OCI-LY7 (cell line): Measurements from ENCODE around the gene SCAF1. TPM values are rescaled to one million over a fixed set of nuclear protein-coding genes. Genes with fewer than 3 reads are reported as not detected.

Experiments used
- BruUV-seq: library from RNA; stranded (reverse); fragments of 400-500 nt; replicated peaks from 2 replicates; lab custom pipeline; 2021; lab: Mats Ljungman, UMichigan
- CTCF ChIA-PET: fragments of 300-600 bp; sonication (Branson Sonifier 250); formaldehyde crosslinking; loops from one replicate; lab custom pipeline; 2022; ENCODE audit warnings: antibody characterized with exemption; ENCODE audit not compliant: unreplicated experiment; lab: Charles Lee
- POLR2A ChIA-PET: fragments of 300-600 bp; sonication (Branson Sonifier 250); formaldehyde crosslinking; loops from one replicate; lab custom pipeline; 2022; ENCODE audit warnings: antibody characterized with exemption; lab: Charles Lee
- DNase-seq: peaks from one replicate; pipeline ENCODE4 v3.0.0-alpha.2; 2015; ENCODE audit warnings: low spot score
- H2AFZ ChIP-seq: fragments of 200-600 bp; sonication (generic), shearing (Covaris generic); 2 replicates; pipeline ENCODE4 v1.6.1; 2014; ENCODE audit warnings: mild to moderate bottlenecking, antibody characterized with exemption, low read length, moderate library complexity
- H3K27ac ChIP-seq: fragments of 200-600 bp; sonication (generic); 2 replicates; pipeline ENCODE4 v1.5.1; 2014; ENCODE audit warnings: mixed run types, low read depth, mild to moderate bottlenecking, moderate library complexity, low read length, inconsistent platforms; ENCODE audit not compliant: poor library complexity, severe bottlenecking
- H3K36me3 ChIP-seq: fragments of 200-600 bp; sonication (generic); 2 replicates; pipeline ENCODE4 v1.6.1; 2014; ENCODE audit warnings: mild to moderate bottlenecking, antibody characterized with exemption, low read length, moderate library complexity, mixed read lengths; ENCODE audit not compliant: insufficient read depth
- H3K4me1 ChIP-seq: fragments of 200-600 bp; sonication (generic); 2 replicates; pipeline ENCODE4 v1.5.1; 2014; ENCODE audit warnings: mild to moderate bottlenecking, low read length; ENCODE audit not compliant: insufficient read depth, poor library complexity, severe bottlenecking
- H3K4me2 ChIP-seq: fragments of 200-600 bp; sonication (generic); 2 replicates; pipeline ENCODE4 v1.6.1; 2014; ENCODE audit warnings: mild to moderate bottlenecking, low read length
- H3K4me3 ChIP-seq: fragments of 200-600 bp; sonication (generic); 2 replicates; pipeline ENCODE4 v1.5.1; 2014; ENCODE audit warnings: mild to moderate bottlenecking, low read depth, low read length; ENCODE audit not compliant: poor library complexity, severe bottlenecking
- H3K79me2 ChIP-seq: fragments of 200-600 bp; sonication (generic); 2 replicates; pipeline ENCODE4 v1.6.1; 2016; ENCODE audit warnings: low read depth, mild to moderate bottlenecking, low read length, moderate library complexity, mixed read lengths; ENCODE audit not compliant: insufficient read depth
- H3K9me2 ChIP-seq: fragments of 200-600 bp; sonication (generic); 2 replicates; pipeline ENCODE4 v1.6.1; 2016; ENCODE audit warnings: mild to moderate bottlenecking, low read length, mixed read lengths; ENCODE audit not compliant: insufficient read depth
- H3K9me3 ChIP-seq: fragments of 200-600 bp; sonication (generic); 2 replicates; pipeline ENCODE4 v1.6.1; 2014; ENCODE audit warnings: mild to moderate bottlenecking, mixed run types, low read length, mixed read lengths
- H4K20me1 ChIP-seq: fragments of 200-600 bp; sonication (generic); 2 replicates; pipeline ENCODE4 v1.6.1; 2014; ENCODE audit warnings: mild to moderate bottlenecking, antibody characterized with exemption, low read length, moderate library complexity, mixed read lengths; ENCODE audit not compliant: insufficient read depth
- EZH2phosphoT487 ChIP-seq: fragments of 200-600 bp; sonication (generic); IDR thresholded peaks from 2 replicates; pipeline ENCODE4 v1.6.1; 2018; ENCODE audit warnings: low read depth, borderline replicate concordance, mild to moderate bottlenecking, mixed run types, antibody characterized with exemption, low read length, moderate library complexity, mixed read lengths
- intact Hi-C: fragments of 100-400 bp; cut with micrococcal nuclease; formaldehyde crosslinking; loops from one replicate; pipeline ENCODE4 v1.10.0; 2022; ENCODE audit not compliant: unreplicated experiment
- total RNA-seq, 2 experiments: library from RNA; depleted of rRNA in 1 of 2; stranded (reverse); fragments of >200 nt in 1 of 2; shearing (Covaris generic) in 1 of 2; gene quantifications; 2 replicates each; pipeline ENCODE4 v1.2.3, GENCODE V29; 2014 to 2022
- TF ChIP-seq, protein P1 (sequence below): fragments of 200-600 bp; sonication (generic); conservative IDR thresholded peaks from 2 replicates; pipeline ENCODE4 v1.5.1; 2014; ENCODE audit warnings: mild to moderate bottlenecking, antibody characterized with exemption, low read length, moderate library complexity, mixed read lengths

Gene SCAF1
- total RNA-seq, 2 experiments from 2014 or later, result 15.0 to 44.0 TPM

DNA sequence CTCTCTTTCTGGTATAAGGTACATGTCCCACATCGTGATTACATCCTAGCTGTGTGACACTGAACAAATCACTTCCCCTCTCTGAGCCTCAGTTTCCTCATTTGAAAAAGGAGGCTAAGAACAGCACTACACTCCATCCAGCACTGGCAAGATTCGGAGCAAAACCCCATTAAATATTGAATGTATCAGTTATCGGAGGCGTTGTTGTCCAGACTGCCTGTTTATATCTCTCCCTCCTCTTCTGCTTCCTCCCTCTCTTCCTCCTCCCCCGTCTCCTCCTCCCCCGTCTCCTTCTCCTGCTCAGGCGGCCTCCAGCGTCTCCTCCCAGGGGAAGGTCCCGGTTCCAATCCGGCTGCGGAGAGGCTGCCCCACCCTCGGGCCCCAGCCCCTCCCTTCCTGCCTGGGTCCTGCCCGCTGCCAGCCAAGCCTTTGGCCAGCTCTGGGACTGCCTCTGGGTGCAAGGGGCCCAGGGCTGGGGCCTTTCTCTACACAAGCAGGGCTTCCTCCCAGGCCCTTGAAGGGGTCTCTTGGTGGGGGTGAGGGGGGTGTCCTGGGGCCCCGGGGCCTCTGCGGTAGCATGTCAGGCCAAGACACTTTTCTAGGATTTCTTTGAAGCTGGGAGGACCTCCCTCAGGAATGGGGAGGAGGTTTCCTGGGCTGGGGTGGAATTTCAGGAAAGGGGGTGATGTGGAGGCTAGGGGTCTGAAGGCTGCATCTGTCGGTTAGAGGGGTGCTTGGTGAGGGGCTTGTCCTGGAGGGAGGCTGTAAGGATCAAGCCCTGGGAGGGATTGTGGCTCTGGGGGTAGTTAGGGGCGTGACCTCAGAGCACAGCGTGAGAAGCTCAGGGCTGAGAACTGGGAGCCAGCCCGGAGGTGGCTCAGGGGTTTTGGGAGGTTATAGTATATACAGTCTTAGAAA is 3.9 kb upstream of the SCAF1 start:
- ChIA-PET POLR2A (interaction anchor here (0.6 kb wide), 1 partner anchor 29 kb away, joined by 3 read pairs; no protein-coding TSS in a partner anchor), CTCF (no interaction called here)
- Histone ChIP-seq H3K4me2 (no peak overlapping the region), H3K9me2 (no peaks in the 10 kb centered on the region), H3K9me3 (no peaks in the 10 kb centered on the region), H4K20me1 (no peaks in the 10 kb centered on the region; the same call in 1 of the 2 replicates), H3K27ac (no peak overlapping the region), H3K4me3 (no peak overlapping the region), H3K36me3 (no peaks in the 10 kb centered on the region), H3K4me1 (peaks cover 12% of the 10 kb centered on the region), H2AFZ (no peak overlapping the region), H3K79me2 (peaks cover 14% of the 10 kb centered on the region)
- BruUV-seq, result no TSS peak
- DNase-seq, result no peak
- intact Hi-C loops, result no loop called here
- TF ChIP-seq, protein P1, sequence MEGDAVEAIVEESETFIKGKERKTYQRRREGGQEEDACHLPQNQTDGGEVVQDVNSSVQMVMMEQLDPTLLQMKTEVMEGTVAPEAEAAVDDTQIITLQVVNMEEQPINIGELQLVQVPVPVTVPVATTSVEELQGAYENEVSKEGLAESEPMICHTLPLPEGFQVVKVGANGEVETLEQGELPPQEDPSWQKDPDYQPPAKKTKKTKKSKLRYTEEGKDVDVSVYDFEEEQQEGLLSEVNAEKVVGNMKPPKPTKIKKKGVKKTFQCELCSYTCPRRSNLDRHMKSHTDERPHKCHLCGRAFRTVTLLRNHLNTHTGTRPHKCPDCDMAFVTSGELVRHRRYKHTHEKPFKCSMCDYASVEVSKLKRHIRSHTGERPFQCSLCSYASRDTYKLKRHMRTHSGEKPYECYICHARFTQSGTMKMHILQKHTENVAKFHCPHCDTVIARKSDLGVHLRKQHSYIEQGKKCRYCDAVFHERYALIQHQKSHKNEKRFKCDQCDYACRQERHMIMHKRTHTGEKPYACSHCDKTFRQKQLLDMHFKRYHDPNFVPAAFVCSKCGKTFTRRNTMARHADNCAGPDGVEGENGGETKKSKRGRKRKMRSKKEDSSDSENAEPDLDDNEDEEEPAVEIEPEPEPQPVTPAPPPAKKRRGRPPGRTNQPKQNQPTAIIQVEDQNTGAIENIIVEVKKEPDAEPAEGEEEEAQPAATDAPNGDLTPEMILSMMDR, result no peak
- TF ChIP-seq EZH2phosphoT487, result no peak

DNA sequence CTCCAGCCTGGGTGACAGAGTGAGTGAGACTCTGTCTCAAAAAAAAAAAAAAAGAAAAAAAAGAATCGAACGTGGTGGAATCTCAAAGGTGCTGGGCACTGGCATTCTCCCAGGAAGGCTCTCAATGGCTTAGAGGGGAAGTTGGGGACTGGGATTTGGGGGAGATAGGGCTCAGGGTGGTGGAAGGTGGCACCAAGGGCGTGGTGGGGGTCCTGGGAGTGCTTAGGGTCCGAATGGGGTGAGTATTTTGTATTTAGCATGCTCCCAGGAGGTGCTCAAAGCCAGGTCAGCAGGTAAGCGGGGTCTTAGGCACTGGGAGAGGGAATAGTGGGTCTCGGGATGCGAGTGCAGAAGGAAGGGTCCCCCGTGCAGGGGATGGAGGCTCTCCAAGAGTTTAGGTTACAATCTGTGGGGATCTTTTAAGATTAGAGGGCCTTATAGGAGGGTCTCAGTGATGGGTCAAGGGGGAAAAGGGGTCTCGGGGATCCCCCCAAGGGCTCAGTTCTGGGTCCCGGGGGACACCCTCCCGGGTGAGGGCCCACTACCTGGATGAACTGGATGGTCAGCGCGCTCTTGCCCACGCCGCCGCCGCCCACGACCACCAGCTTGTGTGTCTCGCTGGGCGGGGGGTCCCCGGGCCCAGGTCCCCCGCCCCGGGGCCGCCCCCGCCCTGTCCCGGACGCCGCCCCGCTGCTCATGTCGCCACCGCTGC is 2.5 kb upstream of the SCAF1 start:
- no peak overlapping the region for H3K27ac ChIP-seq
- POLR2A ChIA-PET, result interaction anchor here (0.8 to 1.6 kb wide), 7 partner anchors 22 to 145 kb away, joined by 3 to 18 read pairs (median 4); partner anchors contain the start of genes CPT1C and PRR12
- no TSS peak for BruUV-seq
- no peaks in the 10 kb centered on the region for H3K9me3 ChIP-seq
- intact Hi-C loops, result loop anchor here (1.0 to 2.0 kb wide), 2 partner anchors 37 to 49 kb away; partner anchors contain the start of gene PRR12
- H2AFZ ChIP-seq, result peak overlapping the region; percentile 46; the same call in 1 of the 2 replicates
- peaks cover 28% of the 10 kb centered on the region for H3K79me2 ChIP-seq
- no peaks in the 10 kb centered on the region for H3K9me2 ChIP-seq
- no peak for TF ChIP-seq EZH2phosphoT487
- TF ChIP-seq, protein P1, result no peak
- peaks cover 21% of the 10 kb centered on the region for H3K4me1 ChIP-seq
- H3K4me2 ChIP-seq, result peak overlapping the region; percentile 90
- CTCF ChIA-PET, result interaction anchor here (0.5 to 1.7 kb wide), 3 partner anchors 37 to 289 kb away, joined by 4 to 5 read pairs (median 5); no protein-coding TSS in a partner anchor
- no peaks in the 10 kb centered on the region for H3K36me3 ChIP-seq
- H3K4me3 ChIP-seq, result peak overlapping the region; percentile 68
- no peak for DNase-seq
- no peaks in the 10 kb centered on the region; the same call in 1 of the 2 replicates for H4K20me1 ChIP-seq
